Stimulated activated CD8-positive, alpha-beta memory T cell treated with anti-CD3 and anti-CD28 coated beads, Interleukin-4, amount 100 ng/mL, for 48 hours (primary cell): ENCODE data around the gene TP73.

Source experiments
- DNase-seq: peaks from one replicate; pipeline ENCODE4 v3.0.0-alpha.2; 2020

Gene TP73

GRCh38 chr1:3731583-3732433 is 79.5 kb downstream of the TP73 start:
- DNase-seq: no peak

GRCh38 chr1:3732434-3733093 is 80.2 kb downstream of the TP73 start:
- no peak for DNase-seq

DNA sequence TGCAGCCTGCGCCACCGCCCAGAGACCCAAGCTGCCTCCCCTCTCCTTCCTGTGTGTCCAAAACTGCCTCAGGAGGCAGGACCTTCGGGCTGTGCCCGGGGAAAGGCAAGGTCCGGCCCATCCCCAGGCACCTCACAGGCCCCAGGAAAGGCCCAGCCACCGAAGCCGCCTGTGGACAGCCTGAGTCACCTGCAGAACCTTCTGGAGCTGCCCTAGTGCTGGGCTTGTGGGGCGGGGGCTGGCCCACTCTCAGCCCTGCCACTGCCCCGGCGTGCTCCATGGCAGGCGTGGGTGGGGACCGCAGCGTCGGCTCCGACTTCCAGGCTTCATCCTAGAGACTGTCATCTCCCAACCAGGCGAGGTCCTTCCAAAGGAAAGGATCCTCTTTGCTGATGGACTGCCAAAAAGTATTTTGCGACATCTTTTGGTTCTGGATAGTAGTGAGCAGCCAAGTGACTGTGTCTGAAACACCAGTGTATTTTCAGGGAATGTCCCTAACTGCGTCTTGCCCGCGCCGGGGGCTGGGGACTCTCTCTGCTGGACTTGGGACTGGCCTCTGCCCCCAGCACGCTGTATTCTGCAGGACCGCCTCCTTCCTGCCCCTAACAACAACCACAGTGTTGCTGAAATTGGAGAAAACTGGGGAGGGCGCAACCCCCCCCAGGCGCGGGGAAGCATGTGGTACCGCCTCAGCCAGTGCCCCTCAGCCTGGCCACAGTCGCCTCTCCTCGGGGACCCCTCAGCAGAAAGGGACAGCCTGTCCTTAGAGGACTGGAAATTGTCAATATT is 81.0 kb downstream of the TP73 start:
- DNase-seq: no peak

DNA sequence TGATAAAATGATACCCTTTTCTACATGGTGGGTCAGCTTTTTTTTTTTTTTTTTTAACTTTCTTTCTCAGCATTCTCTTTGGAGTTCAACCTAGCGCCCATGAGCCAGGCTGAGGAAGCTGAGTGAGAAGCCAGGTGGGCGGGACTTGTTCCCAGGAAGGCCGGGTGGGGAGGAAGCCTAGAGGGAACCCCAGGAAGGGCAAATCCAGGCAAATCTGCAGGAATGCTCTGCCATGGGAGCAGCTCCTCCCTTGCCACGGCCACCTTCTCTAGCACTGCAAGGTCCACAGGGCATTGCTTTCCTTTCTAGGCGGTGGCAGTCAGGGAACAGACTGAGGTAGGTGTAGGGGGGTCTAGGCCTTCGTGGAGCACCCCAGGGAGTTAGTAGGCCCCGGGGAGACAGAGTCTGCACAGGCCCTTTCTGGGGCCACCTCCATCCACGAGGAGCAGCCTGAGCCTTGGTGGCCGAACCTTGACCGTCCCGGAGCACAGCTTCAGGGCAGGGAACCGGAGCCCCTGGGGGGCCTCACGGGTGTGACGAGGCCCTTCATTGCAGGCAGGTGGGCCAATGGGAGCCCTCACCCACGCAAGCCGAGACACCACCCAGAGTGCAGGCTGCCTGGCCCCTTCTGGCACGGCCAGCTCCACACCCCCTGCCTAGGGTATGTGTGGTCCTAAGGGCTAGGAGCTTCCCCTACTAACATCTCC is 81.7 kb downstream of the TP73 start:
- DNase-seq: no peak

DNA sequence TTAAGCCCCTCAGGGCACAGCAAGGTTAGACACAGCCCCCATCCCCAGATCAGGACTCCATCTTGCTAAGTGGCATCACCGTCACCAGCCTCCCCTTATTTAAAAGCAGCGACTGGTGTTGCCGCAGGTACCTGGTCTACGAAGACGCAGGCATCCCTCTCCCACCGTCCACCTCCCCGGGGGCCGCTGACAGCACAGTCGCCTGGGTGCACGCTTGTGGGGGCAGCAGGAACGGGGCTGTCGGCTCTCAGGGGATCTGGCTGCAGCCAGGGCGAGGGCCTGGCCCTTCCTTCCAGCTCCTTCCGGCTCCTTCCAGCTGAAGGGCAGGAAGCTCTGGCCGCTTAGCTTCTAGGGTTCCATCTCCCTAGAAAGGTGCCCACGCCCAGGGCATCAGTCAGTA is 82.3 kb downstream of the TP73 start:
- DNase-seq: no peak

DNA sequence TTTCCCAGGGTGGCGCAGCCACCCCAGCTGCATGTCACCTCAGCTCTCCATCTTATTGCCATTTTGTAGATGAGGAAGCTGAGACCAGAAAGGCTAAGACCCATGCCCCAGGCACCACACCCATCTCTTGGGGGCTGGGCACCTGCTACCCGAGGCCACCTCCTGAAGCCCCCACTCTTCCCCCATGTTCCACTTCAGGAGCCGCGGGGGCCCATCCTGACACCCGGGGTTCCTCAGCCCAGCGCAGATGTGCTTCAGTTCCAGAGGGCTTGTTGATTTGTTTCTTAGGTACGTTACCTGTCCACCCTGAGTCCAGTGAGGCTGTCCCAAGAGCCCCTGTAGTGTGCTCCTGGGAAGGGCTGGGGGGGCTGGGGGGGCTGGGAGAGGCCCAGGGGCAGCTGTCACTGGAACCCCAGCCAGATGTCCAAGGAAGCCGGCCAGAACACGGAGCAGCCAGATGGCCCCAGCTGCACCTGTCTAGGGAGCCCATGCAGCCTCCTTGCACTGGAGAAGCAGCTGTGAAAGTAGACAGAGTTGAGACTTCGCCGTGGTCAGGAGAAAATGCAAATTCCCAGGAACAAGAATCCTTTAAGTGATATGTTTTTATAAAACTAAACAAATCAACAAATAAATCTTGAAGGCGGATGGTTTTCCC is 82.8 kb downstream of the TP73 start:
- DNase-seq: no peak

DNA sequence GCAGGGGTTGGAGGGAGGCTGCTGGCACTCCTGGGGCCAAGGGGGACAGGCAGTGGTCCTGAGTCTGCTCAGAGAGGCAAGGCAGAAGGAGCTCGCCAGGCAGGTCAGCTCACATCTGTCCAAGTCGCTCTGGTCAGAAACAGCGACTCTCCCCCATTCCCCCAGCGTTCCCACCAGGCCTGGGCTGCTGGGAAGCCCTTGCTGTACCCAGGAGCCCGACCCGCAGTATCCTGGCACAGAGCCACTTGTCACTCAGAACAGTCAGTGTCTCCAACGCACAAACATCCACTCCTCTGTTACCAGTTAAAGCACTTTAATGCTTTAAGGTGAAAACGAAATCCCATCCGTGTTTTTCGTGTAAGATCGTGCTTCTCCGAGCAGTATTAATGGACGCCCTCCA is 83.4 kb downstream of the TP73 start:
- DNase-seq: no peak

GRCh38 chr1:3736131-3736561 is 83.8 kb downstream of the TP73 start:
- DNase-seq: no peak

- no peak for DNase-seq
Measured at GRCh38 chr1:3736708-3737107, 84.4 kb downstream of the TP73 start.

DNA sequence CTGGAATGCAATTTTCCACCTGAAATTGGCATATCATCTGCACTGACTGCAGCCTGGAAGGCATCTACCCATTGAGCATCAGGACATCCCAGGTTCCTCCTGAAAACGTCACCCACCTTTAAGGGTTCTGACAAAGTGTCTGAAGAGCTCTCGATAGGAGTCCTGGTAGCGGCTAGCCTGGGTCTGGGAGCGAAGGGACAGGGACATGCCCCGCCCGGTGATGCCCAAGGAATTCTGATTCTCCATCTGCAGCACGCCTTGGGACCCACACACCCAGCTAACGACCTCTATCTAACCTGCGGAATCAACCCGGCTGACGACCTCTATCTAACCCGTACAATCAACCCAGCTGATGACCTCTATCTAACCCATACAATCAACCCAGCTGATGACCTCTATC is 86.6 kb downstream of the TP73 start:
- no peak for DNase-seq

- DNase-seq: no peak
Measured at GRCh38 chr1:3740042-3740441, 87.7 kb downstream of the TP73 start.

DNA sequence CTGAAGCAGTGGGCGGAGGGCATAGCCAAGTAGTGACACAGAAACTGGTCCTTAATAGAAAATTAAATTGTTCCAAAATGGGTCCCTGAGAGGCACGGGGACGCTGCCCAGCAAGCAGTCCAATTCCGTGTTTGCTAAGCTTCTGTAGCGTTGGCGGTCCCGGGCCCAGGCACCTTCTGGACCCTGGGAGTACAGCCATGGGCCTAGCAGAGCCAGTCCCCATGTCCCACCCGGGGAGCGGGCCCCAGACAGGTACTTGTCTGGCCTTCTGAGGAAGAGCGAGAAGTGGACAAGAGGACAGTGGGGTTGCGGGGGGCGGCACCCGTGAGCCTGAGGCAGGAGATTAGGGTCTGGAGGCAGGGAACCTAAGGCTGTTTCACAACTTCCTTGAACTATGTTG is 88.4 kb downstream of the TP73 start:
- no peak for DNase-seq

GRCh38 chr1:3741566-3742438 is 89.5 kb downstream of the TP73 start:
- DNase-seq: no peak

- no peak for DNase-seq
Measured at GRCh38 chr1:3742439-3743298, 90.4 kb downstream of the TP73 start.

DNA sequence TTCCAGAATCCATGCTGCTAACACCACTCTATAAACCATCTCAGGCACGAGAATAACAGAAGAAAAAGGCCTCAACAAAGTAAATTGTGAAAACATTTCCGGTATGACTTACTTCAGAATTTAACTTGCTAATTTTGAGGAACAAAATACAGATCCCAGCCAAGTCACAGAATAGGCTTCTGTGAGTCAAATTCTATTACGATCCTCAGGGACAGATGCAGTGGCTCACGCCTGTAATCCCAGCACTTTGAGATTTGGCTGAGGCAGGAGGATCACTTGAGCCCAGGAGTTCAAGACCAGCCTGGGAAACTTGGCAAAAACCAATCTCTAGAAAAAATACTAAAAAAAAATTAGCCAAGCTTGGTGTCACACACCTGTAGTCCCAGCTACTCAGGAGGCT is 91.1 kb downstream of the TP73 start:
- no peak for DNase-seq

DNA sequence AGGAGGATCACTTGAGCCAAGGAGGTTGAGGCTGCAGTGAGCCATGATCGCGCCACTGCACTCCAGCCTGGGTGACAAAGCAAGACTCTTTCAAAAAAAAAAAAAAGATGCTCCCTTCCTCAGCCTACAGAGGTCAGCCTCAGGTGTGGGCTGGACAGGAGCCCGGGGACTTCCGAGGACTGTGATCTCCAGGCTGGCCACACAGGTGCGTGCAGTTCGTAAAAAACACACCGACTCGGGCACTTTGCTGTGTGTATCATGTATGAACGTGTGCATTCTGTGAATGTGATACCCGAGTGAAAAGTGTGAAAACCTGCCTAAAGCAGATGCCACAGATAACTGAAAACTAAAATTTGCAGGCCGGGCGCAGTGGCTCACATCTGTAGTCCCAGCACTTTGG is 91.5 kb downstream of the TP73 start:
- DNase-seq: no peak

GRCh38 chr1:3744646-3745045 is 92.3 kb downstream of the TP73 start:
- no peak for DNase-seq

DNA sequence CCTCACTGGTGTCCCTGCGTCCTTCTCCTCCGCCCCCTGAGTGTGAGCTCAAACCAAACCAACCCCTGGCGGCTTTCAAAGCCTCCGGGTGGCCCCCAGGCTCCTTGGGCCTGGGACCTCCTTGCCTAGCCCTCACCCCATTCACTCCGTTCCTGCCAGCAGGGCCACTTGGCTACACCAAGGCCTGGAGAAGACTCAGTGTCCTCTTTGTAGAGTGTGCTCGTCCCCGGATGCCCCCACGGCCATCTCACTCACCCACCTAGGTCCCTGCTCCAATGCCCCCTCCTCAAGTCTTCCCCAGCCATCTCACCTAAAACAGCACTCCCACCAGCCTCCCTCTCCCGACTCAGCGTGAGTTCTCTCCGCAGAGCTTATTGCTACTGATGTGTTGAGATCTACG is 92.8 kb downstream of the TP73 start:
- no peak for DNase-seq

DNA sequence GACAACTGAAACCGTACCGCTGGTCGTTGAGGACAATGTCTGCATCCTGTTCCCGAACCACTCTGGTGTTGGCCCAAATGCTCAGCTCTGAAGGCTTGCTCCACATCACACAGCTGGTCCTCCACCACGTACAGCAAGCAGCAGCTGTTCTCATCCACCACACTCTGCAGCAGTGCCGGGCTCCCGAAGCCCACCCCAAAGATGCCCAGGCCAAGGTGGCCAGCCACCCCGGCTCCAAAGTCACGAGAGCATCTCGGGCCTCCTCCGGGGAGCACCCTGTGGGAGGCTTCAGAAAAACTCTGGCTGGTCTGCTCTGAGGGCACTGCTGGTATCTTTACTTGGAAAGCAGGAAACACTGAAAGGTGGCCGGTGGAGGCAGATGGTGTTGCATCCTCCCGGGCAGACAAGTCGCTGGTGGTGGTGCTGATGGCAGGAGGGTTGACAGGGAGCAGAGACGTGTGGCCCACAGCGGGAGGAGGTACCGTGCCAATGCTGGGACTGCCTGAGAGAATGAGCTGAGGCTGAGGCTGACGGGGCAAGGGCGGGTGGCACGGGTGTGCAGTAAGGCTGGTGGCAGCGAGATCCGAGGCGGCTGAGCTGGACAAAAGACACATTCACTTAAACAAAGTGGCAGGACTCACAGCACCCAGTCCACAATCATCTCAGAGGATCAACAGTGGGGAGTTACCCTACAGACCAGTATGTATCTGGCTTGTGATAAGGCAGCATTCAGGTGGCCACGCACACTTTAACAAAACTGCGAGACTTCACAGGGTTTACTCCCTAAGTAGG is 93.5 kb downstream of the TP73 start:
- DNase-seq: no peak

GRCh38 chr1:3746389-3746829 is 94.1 kb downstream of the TP73 start:
- no peak for DNase-seq
